Loucy (cell line): Measurements from ENCODE around the gene NKX1-2.
"Not testable (repeated sequence)": the region's sequence is repeated elsewhere in the genome, so short reads cannot be mapped to it uniquely, and the experiment has no call there.

Experiments used
- H2AFZ ChIP-seq: fragments of 200-600 bp; sonication (generic); 2 replicates; pipeline ENCODE4 v1.6.0; 2016; ENCODE audit warnings: antibody characterized with exemption, mild to moderate bottlenecking, low read length, moderate library complexity
- H3F3A ChIP-seq: fragments of 200-600 bp; 2 replicates; pipeline ENCODE4 v1.6.0; 2016; ENCODE audit warnings: antibody characterized with exemption, low read depth, mild to moderate bottlenecking
- H3K27me3 ChIP-seq: fragments of 200-600 bp; sonication (generic); 2 replicates; pipeline ENCODE4 v1.6.1; 2014; ENCODE audit warnings: low read length, mild to moderate bottlenecking; ENCODE audit not compliant: insufficient read depth, poor library complexity, severe bottlenecking
- H3K36me3 ChIP-seq: fragments of 200-600 bp; sonication (generic); 2 replicates; pipeline ENCODE4 v1.6.1; 2016; ENCODE audit warnings: low read length; ENCODE audit not compliant: insufficient read depth
- H3K4me1 ChIP-seq: fragments of 200-600 bp; sonication (generic); 2 replicates; pipeline ENCODE4 v1.5.1; 2014; ENCODE audit warnings: low read length, mild to moderate bottlenecking; ENCODE audit not compliant: insufficient read depth, poor library complexity, severe bottlenecking
- H3K4me2 ChIP-seq: fragments of 200-600 bp; sonication (generic); 2 replicates; pipeline ENCODE4 v1.6.0; 2014; ENCODE audit warnings: antibody characterized with exemption, low read length, low read depth, mild to moderate bottlenecking; ENCODE audit not compliant: poor library complexity, severe bottlenecking
- H3K4me3 ChIP-seq: fragments of 200-600 bp; sonication (generic); 2 replicates; pipeline ENCODE4 v1.5.1; 2014; ENCODE audit warnings: low read length, mild to moderate bottlenecking, mixed read lengths; ENCODE audit not compliant: poor library complexity, severe bottlenecking
- H3K79me2 ChIP-seq: fragments of 200-600 bp; sonication (generic); 2 replicates; pipeline ENCODE4 v1.6.1; 2014; ENCODE audit warnings: low read length; ENCODE audit not compliant: insufficient read depth
- H3K9ac ChIP-seq: fragments of 200-600 bp; sonication (generic); 2 replicates; pipeline ENCODE4 v1.6.0; 2014; ENCODE audit warnings: mild to moderate bottlenecking, low read depth, low read length, moderate library complexity; ENCODE audit not compliant: poor library complexity, severe bottlenecking
- H3K9me2 ChIP-seq: fragments of 200-600 bp; sonication (generic); replicated peaks from 2 replicates; pipeline ENCODE4 v1.6.1; 2016; ENCODE audit warnings: low read depth, low read length, mixed read lengths
- H3K9me3 ChIP-seq: fragments of 200-600 bp; sonication (generic); 2 replicates; pipeline ENCODE4 v1.6.1; 2014; ENCODE audit warnings: mild to moderate bottlenecking, antibody characterized with exemption, low read length, low read depth; ENCODE audit not compliant: insufficient read depth
- H4K20me1 ChIP-seq: fragments of 200-600 bp; sonication (generic); 2 replicates; pipeline ENCODE4 v1.6.0; 2014; ENCODE audit warnings: antibody characterized with exemption, low read length, mild to moderate bottlenecking; ENCODE audit not compliant: insufficient read depth, poor library complexity, severe bottlenecking
- EZH2phosphoT487 ChIP-seq: fragments of 200-600 bp; IDR thresholded peaks from 2 replicates; pipeline ENCODE4 v1.6.1; 2018; ENCODE audit warnings: antibody characterized with exemption, mild to moderate bottlenecking, moderate library complexity, borderline replicate concordance
- TF ChIP-seq, protein P1 (sequence below): fragments of 200-600 bp; sonication (generic); conservative IDR thresholded peaks from 2 replicates; pipeline ENCODE4 v1.5.1; 2014; ENCODE audit warnings: mild to moderate bottlenecking, antibody characterized with exemption, low read length

The NKX1-2 gene

GRCh38 chr10:124436191-124436638 is 13.6 kb downstream of the NKX1-2 start:
- H3K9ac ChIP-seq = no peak overlapping the region
- peaks cover 8% of the 10 kb centered on the region for H3K4me1 ChIP-seq
- H3K4me2 ChIP-seq = peak overlapping the region; percentile 70
- no peak for TF ChIP-seq EZH2phosphoT487
- TF ChIP-seq, protein P1, sequence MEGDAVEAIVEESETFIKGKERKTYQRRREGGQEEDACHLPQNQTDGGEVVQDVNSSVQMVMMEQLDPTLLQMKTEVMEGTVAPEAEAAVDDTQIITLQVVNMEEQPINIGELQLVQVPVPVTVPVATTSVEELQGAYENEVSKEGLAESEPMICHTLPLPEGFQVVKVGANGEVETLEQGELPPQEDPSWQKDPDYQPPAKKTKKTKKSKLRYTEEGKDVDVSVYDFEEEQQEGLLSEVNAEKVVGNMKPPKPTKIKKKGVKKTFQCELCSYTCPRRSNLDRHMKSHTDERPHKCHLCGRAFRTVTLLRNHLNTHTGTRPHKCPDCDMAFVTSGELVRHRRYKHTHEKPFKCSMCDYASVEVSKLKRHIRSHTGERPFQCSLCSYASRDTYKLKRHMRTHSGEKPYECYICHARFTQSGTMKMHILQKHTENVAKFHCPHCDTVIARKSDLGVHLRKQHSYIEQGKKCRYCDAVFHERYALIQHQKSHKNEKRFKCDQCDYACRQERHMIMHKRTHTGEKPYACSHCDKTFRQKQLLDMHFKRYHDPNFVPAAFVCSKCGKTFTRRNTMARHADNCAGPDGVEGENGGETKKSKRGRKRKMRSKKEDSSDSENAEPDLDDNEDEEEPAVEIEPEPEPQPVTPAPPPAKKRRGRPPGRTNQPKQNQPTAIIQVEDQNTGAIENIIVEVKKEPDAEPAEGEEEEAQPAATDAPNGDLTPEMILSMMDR = no peak
- peak overlapping the region; percentile 35 for H3K4me3 ChIP-seq
- H3K27me3 ChIP-seq = no peaks in the 10 kb centered on the region
- H3K9me3 ChIP-seq = no peaks in the 10 kb centered on the region
- no peaks in the 10 kb centered on the region for H3K9me2 ChIP-seq
- 0 out of 2 replicates have a peak overlapping the region, but pooled peaks have one; percentile 48 for H2AFZ ChIP-seq
- no peaks in the 10 kb centered on the region for H3K79me2 ChIP-seq
- H3K36me3 ChIP-seq = no peaks in the 10 kb centered on the region
- no peaks in the 10 kb centered on the region for H3F3A ChIP-seq
- H4K20me1 ChIP-seq = no peaks in the 10 kb centered on the region

GRCh38 chr10:124435683-124436082 is 14.2 kb downstream of the NKX1-2 start:
- H3K9ac ChIP-seq, H4K20me1 ChIP-seq, H2AFZ ChIP-seq, H3F3A ChIP-seq, H3K36me3 ChIP-seq, H3K9me2 ChIP-seq, H3K27me3 ChIP-seq, H3K79me2 ChIP-seq, H3K4me1 ChIP-seq, H3K9me3 ChIP-seq, H3K4me3 ChIP-seq: not testable (repeated sequence)
- peak overlapping the region; percentile 70 for H3K4me2 ChIP-seq

- Histone ChIP-seq H3K4me1 (peaks cover 8% of the 10 kb centered on the region), H4K20me1 (no peaks in the 10 kb centered on the region), H2AFZ (no peak overlapping the region), H3K27me3 (no peaks in the 10 kb centered on the region), H3K4me2 (no peak overlapping the region), H3K9me2 (no peaks in the 10 kb centered on the region), H3K9ac (no peak overlapping the region), H3K36me3 (no peaks in the 10 kb centered on the region), H3K9me3 (no peaks in the 10 kb centered on the region), H3K79me2 (no peaks in the 10 kb centered on the region), H3F3A (no peaks in the 10 kb centered on the region), H3K4me3 (no peak overlapping the region)
- TF ChIP-seq EZH2phosphoT487 = no peak
- TF ChIP-seq, protein P1 = no peak
Observed at GRCh38 chr10:124433461-124433860, 16.4 kb downstream of the NKX1-2 start.

DNA sequence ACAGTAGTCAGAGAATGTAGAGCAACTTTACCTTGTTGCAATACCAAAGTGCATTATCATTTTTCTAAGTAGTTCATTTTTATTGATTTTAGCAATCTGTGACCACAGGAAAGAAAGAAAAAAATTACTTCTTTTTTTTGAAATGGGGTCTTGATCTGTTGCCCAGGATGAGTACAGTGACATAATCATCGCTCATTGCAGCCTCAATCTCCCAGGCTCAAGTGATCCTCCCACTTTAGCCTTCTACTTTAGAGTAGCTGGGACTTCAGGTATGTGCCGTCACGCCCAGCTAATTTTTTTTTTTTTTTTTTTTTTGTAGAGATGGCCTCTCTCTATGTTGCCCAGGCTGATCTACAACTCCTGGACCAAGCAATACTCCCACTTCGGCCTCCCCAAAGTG is 19.8 kb downstream of the NKX1-2 start:
- Histone ChIP-seq H3K27me3 (no peaks in the 10 kb centered on the region), H3F3A (no peaks in the 10 kb centered on the region), H2AFZ (no peak overlapping the region), H3K79me2 (no peaks in the 10 kb centered on the region), H3K36me3 (no peaks in the 10 kb centered on the region), H3K4me2 (no peak overlapping the region), H3K4me1 (no peaks in the 10 kb centered on the region), H3K4me3 (no peak overlapping the region), H3K9me2 (no peaks in the 10 kb centered on the region), H3K9me3 (no peaks in the 10 kb centered on the region), H4K20me1 (no peaks in the 10 kb centered on the region), H3K9ac (no peak overlapping the region)
- no peak for TF ChIP-seq EZH2phosphoT487
- TF ChIP-seq, protein P1 = no peak
